HG02678 (cell line): ENCODE results near the gene SPG7.
"Not testable (repeated sequence)": the region's sequence is repeated elsewhere in the genome, so short reads cannot be mapped to it uniquely, and the experiment has no call there.

Experiments used
- ATAC-seq: cut with Tn5 transposase; IDR thresholded peaks from one replicate; pipeline ENCODE4 v1.9.1; 2021; ENCODE audit warnings: mild to moderate bottlenecking, moderate library complexity; ENCODE audit not compliant: unreplicated experiment

SPG7 gene

DNA sequence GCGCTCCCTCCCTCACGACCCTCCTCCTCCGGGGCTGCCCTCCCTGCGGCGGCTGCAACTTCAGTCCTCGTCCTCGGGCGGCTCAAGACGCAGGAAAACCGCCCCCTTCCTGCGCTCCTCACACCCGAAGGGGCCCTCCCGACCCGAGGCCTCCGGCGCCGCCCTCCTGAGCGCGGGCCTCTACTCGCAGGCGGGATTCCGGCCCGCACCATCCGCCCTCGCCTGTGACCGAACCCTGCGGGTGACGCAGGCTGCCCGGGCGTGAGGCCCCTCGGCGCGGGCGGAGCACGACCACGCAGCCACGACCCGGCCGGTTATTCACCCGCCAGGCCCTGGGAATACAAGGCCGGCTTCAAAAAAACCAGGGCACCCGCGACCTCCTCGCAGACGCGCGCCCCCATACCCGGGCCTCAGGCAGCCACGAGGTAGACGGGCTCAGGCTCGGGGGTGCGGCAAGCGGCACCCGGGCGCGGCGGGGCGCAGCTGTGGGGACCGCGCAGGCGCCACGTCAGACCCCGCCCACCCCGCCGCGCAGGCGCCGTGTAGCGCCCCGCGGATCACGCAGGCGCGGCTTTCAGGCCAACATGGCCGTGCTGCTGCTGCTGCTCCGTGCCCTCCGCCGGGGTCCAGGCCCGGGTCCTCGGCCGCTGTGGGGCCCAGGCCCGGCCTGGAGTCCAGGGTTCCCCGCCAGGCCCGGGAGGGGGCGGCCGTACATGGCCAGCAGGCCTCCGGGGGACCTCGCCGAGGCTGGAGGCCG is at the start of gene SPG7:
SPG7 (plus strand) TSS at position 570 of the 757 bp plus-strand sequence; CDS start at position 585, 15 bp downstream.
- peak; percentile 75 for ATAC-seq

DNA sequence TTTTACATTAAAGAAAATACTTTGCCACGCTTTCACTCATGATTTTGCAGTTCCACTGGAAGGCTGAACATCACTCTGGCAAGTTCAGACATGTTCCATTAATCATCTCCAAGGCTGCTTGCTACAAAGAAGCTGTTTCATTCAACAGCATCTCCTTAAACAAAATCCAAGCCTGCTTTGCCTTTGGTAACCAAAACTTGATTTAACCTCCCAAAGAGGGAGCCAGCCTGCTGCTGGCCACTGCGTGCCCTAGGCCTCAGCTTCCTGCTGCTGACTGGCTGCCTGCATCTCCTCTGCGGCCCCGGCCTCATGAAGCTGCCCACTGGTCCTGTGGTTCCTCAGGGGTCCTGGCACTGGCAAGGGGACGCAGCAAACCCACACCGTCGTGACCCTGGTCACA is 49.7 kb upstream of the SPG7 start:
- ATAC-seq: no peak

DNA sequence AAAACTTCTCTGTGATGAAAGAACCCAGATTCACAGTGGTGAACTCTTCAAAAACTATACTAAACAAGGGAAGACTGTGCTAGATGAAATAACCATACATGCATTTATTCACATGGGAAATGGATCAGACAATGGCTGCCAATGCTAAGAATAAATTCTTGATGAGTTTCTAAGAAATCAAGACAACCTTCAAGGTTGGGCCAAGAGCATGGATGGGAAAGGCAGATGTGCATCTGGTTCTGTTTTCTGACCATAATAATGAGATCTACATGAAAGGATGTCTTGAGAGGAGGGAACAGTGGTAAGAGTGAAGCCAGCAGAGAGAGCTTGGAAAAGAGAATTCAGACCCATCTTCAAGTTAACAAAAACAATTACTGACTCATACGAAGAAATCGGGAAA is 49.2 kb upstream of the SPG7 start:
- ATAC-seq: no peak

DNA sequence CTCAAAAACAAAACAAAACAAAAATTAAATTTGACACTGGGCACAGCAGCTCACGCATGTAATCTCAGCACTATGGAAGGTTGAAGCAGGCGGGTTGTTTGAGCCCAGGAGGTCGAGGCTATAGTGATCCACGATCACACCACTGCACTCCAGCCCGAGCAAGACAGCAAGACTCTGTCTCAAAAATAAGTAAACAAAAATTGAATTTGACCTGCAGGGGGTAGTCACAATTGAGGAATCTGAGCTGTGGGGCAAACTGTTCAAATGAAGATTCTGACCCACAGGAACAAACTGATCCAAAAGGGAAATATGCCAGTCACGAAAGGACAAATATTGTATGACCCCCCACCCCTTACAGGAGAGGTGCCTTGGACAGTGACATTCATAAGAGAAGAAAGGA is 47.6 kb upstream of the SPG7 start:
- ATAC-seq: no peak

DNA sequence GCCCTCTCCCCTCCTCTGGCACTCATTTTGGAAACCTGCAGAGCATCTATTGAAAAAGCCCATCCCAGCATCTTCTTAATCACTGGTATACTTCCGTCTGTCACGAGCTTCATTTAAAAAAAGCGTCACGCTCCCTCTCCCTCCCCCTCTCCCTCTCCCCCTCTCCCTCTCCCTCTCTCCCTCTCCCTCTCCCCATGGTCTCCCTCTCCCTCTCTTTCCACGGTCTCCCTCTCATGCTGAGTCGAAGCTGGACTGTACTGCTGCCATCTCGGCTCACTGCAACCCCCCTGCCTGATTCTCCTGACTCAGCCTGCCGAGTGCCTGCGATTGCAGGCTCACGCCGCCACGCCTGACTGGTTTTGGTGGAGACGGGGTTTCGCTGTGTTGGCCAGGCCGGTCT is 46.3 kb upstream of the SPG7 start:
- ATAC-seq: not testable (repeated sequence)

DNA sequence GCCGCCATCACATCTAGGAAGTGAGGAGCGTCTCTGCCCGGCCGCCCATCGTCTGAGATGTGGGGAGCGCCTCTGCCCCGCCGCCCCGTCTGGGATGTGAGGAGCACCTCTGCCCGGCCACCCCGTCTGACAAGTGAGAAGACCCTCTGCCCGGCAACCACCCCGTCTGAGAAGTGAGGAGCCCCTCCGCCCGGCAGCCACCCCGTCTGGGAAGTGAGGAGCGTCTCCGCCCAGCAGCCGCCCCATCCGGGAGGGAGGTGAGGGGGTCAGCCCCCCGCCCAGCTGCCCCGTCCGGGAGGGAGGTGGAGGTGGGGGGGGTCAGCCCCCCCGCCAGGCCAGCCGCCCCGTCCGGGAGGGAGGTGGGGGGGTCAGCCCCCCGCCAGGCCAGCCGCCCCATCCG is 45.6 kb upstream of the SPG7 start:
- ATAC-seq: not testable (repeated sequence)

DNA sequence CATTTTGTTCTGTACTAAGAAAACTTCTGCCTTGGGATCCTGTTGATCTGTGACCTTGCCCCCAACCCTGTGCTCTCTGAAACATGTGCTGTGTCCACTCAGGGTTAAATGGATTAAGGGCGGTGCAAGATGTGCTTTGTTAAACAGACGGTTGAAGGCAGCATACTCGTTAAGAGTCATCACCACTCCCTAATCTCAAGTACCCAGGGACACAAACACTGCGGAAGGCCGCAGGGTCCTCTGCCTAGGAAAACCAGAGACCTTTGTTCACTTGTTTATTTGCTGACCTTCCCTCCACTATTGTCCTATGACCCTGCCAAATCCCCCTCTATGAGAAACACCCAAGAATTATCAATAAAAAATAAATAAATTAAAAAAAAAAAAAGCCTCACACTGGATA is 44.9 kb upstream of the SPG7 start:
- not testable (repeated sequence) for ATAC-seq

DNA sequence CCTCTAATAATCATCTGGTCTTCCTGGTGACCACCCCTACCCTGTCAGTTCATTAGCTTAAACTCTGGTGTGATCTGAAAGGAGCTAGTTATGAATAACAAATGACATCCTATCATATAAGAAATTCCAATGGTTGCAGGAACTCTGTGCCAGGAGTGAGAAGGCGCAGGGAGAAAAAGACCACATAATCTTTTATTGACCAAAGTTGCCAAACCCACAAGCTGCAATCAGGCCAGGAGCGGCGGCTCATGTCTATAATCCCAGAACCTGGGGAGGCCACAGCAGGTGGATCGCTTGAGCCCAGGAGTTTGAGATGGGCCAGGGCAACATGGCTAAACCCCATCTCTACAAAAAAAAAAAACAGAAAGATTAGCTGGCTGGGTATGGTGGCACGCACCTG is 41.3 kb upstream of the SPG7 start:
- ATAC-seq: no peak

DNA sequence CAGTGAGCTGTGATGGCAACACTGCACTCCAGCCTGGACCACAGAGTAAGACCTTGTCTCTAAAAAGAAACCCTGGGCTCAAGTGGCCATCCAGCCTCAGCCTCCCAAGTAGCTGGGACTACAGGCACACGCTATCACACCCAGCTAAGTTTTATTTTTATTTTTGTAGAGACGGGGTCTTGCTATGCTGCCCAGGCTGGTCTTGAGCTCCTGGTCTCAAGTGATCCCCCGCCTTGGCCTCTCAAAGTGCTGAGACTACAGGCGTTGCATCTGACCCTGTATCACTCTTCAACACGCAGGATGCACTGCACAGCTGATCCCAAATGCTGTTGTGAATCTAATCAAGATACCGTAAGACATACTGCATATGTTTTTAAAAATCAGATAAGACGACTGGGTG is 40.8 kb upstream of the SPG7 start:
- no peak for ATAC-seq

DNA sequence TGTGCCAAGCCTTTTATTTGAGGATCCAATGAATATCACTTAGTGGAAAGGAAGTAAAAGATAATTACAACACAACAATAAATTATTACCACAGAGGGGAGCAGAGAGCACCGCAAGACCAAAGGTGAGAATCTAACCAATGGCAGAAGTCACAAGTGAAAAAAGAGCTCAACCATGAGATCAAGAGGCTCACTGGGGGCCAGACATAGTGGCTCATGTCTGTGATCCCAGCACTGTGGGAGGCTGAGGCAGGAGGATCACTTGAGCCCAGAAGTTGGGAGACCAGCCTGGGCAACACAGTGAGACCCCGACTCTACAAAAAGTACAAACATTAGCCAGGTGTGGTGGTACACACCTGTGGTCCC is 35.5 kb upstream of the SPG7 start:
- no peak for ATAC-seq

DNA sequence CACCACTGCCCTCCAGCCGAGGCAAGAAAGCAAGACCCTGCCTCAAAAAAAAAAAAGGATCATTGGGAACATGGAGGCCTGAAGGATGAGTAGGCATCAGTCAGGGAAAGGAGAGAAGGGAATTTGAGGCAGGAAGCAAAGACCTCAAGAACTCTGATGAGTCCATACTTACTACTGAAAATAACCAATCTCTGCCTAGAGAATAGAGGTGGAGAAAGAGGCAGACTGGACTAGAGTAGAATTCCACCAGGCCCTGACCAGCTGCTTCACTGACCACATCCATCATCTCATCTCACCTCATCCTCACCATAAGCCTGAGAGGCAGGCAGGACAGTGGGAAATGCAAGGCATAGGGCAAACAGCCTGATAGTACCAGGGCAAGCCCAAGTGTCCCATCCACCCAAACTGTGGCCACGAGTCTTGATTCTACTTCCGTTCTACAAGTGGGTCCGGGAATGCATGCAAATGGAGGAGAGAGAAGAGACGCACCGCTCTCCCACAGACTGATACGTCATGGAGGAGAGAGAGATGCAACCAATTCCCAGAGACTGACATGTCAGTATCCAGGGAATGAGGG is 35.0 kb upstream of the SPG7 start:
- no peak for ATAC-seq

DNA sequence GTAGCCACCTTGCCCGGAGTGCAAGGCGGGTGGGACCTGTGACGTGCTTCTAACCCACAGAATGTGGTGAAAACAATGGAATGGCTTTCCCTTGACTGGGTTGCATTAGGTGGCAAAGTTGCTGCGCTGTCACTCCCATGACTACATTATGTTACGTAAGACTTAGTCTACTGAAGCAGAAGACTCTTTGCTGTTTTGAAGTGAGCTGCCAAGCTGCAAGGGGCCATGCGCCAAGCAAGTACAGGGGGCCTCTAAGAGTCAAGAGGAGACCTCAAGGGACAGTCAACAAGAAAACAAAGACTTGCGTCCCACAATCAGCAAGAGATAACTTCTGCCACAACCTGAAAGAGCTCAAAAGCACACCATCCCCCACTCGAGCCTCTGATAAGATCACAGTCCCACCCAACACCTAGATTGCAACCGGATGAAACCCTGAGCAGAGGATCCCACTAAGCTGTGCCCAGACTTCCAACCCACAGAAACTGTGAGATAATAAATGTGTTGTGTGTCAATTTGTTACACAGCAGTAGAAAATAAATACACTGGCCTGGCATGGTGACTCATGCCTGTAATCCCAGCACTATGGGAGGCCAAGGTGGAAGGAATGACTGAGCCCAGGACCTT is 34.3 kb upstream of the SPG7 start:
- no peak for ATAC-seq

DNA sequence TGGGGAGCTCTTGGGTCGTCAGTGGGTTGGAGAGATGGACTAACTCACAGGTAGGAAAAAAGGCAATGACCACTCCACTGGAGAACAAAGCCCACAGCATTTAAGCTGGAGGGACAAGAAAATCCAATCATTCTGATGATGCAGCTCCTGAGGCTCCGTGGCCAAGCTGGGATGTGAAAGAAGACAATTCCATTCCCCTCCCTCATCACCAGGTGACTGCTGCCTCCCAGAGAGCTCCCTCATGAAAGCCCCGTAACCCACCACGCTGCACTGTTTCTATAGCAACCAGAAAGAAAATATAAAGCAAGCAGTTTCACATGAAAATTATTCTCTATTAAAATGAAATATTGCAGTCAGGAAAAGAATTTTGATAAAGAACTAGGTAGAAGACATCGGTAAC is 33.1 kb upstream of the SPG7 start:
- no peak for ATAC-seq

DNA sequence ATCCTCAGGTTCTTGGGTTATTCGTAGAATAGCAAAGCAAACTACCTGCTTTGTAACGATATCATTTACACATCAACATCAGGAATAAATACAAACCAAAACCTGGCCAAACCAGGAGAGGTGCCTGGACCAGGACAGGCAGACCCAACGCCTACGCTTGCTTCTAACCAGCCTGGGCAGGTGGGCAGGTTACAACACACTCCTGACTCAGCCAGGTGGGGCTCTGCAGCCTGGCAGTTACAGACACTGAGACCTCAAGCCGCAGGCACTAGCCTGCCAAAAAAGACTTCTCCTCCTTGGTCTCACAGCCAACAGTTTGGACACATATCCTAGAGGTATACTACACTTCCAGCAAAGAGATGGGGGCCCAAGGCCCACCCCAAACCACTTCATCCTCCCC is 31.8 kb upstream of the SPG7 start:
- peak; percentile 23 for ATAC-seq

DNA sequence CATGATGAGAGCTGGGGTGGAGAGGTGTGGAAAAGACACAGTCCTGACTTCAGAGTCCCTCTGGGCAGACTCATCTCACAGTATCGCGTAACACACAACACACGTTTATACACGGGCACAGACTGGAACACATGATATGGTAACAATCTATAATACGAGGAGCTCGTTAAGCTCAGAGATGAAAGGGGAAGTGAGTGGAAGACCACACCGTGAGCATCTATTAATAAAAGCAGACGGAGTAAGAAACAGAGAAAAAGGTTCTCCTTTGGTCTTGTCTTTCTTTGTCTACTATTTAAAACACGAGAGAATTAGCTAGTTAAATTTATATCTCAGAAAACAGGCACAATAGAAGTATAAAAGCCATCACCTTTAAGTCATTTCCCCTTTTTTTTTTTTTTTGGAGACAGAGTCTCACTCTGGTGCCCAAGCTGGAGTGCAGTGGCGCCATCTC is 31.4 kb upstream of the SPG7 start:
- ATAC-seq: peak; percentile 71

DNA sequence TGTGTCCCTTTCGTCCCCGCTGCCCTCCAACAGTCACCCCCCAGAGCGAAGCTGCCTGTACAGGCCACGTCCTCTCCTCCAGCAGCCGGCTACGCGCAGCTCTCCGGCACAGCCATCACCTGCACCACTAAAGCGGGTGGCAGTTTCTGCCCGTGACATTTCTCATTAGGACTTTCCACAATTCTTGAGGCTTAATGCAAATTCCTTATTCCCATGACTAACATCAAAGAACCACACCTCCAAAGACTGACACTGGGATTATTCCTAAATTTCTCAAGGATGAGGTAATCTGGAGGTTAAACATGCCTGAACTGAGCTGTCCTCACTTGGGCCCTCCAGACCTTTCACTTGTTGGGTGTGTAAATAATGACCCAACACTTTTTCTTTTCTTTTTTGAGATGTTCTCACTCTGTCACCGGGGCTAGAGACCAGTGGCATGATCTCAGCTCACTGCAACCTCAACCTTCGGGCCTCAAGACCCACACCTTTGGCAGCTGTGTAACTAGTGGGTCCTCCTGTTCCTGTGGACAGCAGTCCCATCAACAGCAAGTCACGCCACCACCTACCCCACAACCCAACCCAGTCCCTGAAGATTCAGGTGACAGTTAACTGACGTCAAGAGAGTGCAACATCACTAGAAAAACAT is 29.5 kb upstream of the SPG7 start:
- no peak for ATAC-seq

DNA sequence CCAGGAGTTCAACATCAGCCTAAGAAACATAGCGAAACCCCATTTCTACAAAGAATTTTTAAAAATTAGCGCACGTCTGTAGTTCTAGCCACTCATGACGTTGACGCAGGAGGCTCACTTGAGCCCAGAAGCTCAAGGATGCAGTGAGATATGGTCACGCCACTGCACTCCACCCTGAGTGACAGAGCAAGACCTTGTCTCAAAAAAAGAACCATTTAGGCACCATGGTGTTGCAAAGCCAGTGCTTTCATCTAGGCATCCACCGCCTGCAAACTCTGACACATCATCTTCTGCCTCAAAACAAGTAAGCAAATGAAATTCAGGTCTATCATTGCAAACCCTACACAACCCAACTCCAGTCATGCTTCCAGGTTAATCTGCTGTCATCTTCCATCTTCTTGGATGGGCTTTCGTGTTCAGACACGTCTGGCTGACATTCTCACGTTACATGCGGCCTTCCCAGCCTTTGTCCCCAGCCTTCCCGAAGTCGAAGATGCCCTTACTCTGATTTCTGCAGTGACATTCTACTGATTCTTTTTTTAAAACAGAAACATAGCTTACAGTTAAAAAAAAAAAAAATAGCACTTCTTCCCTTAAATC is 26.7 kb upstream of the SPG7 start:
- no peak for ATAC-seq

DNA sequence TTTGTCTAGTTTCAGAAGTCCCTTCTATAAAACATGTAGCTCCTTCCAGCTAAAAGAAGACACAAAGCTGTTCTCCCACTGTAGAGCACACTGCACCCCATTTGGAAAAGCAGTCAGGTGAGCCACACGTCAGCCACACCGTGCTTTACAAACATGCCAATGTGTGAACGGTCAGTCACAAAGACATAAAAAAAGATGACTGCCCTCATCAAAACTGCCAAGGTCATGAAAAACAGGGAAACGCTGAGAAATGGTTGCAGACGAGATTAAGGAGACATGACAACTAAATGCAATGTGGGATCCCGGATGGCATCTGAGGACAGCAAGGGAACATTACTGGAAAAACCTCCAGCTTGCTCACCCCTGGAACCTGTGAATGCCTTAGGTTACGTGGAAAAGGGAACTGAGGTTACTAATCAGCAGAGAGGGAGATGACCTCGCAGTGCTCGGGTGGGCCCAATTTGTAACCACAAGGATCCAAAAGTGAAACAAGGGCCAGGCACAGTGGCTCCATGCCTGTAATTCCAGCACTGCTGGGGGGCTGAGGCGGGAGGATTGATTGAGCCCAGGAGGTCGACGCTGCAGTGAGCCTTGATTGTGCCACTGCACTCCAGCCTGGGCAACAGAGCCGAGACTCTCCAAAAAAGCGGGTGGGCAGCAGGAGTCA is 25.9 kb upstream of the SPG7 start:
- no peak for ATAC-seq

DNA sequence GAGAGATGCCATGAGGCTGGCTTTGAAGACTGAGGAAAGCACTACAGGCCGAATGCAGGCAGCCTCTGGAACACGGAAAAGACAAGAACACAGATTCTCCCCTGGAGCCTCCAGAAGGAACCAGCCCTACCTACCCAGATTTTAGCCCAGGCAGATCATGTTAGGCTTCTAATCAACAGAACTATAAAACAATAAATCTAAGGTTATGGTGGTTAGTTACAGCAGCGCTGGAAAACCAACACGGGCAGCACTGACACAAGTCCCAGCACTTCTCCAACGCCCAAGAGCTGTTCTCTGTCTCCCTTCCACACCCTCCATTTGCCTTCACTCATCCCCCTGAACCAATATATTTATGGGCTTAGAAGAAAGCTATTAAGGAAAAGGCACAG is 25.4 kb upstream of the SPG7 start:
- ATAC-seq: no peak

DNA sequence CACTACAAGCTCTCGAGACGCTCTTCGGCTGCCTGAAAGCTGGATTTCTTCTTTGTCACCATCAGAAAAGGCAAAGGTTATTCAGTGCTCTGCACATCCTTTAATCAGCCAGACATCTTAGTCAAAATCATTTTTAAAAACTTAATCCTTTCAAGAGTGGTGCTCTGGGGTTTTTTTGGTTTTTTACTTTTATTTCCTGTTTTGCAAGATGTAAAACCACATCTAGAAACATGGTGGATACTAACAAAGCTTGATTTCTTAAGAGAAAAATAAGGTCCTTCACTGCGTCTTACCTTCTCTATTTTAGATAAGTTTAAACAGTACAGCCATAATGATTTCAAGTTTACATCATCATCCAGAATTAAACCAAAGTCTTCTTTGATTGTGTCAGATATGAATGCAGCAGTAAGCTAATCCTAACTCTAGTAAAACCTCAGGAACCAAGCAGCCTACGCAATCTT is 24.1 kb upstream of the SPG7 start:
- ATAC-seq: no peak
